Measurements from ENCODE around the gene CCSAP. TPM values are rescaled to one million over a fixed set of nuclear protein-coding genes. Genes with fewer than 3 reads are reported as not detected.

Gene CCSAP
- total RNA-seq, 1 donor from 2014 or later = 8.0 TPM

- H3K27me3 ChIP-seq (ENCODE audit: insufficient read depth, low read length) = no peaks in the 10 kb centered on the region
- H3K4me2 ChIP-seq (ENCODE audit: low read length) = no peak overlapping the region
- no peak overlapping the region for H3K27ac ChIP-seq (ENCODE audit: low read depth, low read length)
- DNase-seq (ENCODE audit: low read depth) (no peak), FAIRE-seq (no peak)
- H3K9ac ChIP-seq (ENCODE audit: low read length) = no peak overlapping the region
- no peaks in the 10 kb centered on the region for H3K9me3 ChIP-seq (ENCODE audit: insufficient read depth, low read depth, low read length)
- TF ChIP-seq CTCF (IDR thresholded peaks at IDR 0.05; ENCODE audit: insufficient read depth, low read depth, low read length) = no peak
- no peak for TF ChIP-seq EZH2 (IDR thresholded peaks at IDR 0.05; ENCODE audit: insufficient read depth, low read length)
- Mint-ChIP-seq H3K27me3 (ENCODE audit: low read depth, unreplicated experiment) (no peaks in the 10 kb centered on the region), H3K9me3 (ENCODE audit: unreplicated experiment) (no peaks in the 10 kb centered on the region), H3K4me3 (ENCODE audit: unreplicated experiment) (no peak overlapping the region), H3K4me1 (ENCODE audit: low read depth, unreplicated experiment) (peaks cover 11% of the 10 kb centered on the region), H3K36me3 (ENCODE audit: low read depth, unreplicated experiment) (peaks cover 28% of the 10 kb centered on the region), H3K27ac (ENCODE audit: unreplicated experiment) (no peak overlapping the region)
- no peaks in the 10 kb centered on the region for H3K79me2 ChIP-seq (ENCODE audit: insufficient read depth, low read length)
- no peaks in the 10 kb centered on the region for H3K4me1 ChIP-seq (ENCODE audit: insufficient read depth, low read length)
- peaks cover 19% of the 10 kb centered on the region for H3K36me3 ChIP-seq (ENCODE audit: insufficient read depth, low read length)
- no peak overlapping the region for H3K4me3 ChIP-seq (ENCODE audit: insufficient read depth, low read depth, low read length)
- H2AFZ ChIP-seq (ENCODE audit: low read depth, low read length) = no peak overlapping the region
- peaks cover 3% of the 10 kb centered on the region for H4K20me1 ChIP-seq (ENCODE audit: insufficient read depth, low read length)
Observed at GRCh38 chr1:229323885-229324553, 18.8 kb downstream of the CCSAP start.

DNA sequence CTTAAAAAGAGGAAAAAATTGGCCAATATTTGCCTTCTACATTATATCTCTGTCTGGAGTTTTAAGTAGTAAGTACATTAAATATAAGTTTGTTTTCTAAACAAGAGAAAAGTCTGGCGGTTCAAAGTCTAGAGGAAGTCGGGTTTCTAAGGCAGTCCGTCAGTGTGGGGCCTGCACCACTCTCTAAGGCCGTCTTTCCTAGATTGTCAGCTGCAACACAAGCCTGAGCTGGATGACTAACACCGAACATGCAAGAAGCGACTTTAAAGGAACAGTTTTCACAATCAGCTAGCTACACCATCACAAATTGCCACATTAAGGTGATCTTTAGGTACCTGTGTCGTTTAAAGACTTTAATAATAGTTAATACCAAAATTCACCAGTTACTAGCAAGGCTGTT is 19.6 kb downstream of the CCSAP start:
- H3K4me3 Mint-ChIP-seq (ENCODE audit: unreplicated experiment) = no peak overlapping the region
- H3K4me1 ChIP-seq (ENCODE audit: insufficient read depth, low read length) = peaks cover 1% of the 10 kb centered on the region
- H4K20me1 ChIP-seq (ENCODE audit: insufficient read depth, low read length) = peaks cover 3% of the 10 kb centered on the region
- H3K27ac Mint-ChIP-seq (ENCODE audit: unreplicated experiment) = peak overlapping the region; percentile 88
- peaks cover 9% of the 10 kb centered on the region for H3K4me1 Mint-ChIP-seq (ENCODE audit: low read depth, unreplicated experiment)
- no peak overlapping the region for H3K9ac ChIP-seq (ENCODE audit: low read length)
- FAIRE-seq (no peak), DNase-seq (ENCODE audit: low read depth) (no peak)
- H3K9me3 Mint-ChIP-seq (ENCODE audit: unreplicated experiment) = no peaks in the 10 kb centered on the region
- H3K27ac ChIP-seq (ENCODE audit: low read depth, low read length) = no peak overlapping the region
- H2AFZ ChIP-seq (ENCODE audit: low read depth, low read length) = no peak overlapping the region
- no peaks in the 10 kb centered on the region for H3K79me2 ChIP-seq (ENCODE audit: insufficient read depth, low read length)
- TF ChIP-seq EZH2 (IDR thresholded peaks at IDR 0.05; ENCODE audit: insufficient read depth, low read length) = no peak
- no peak for TF ChIP-seq CTCF (IDR thresholded peaks at IDR 0.05; ENCODE audit: insufficient read depth, low read depth, low read length)
- H3K4me2 ChIP-seq (ENCODE audit: low read length) = no peak overlapping the region
- no peaks in the 10 kb centered on the region for H3K27me3 ChIP-seq (ENCODE audit: insufficient read depth, low read length)
- no peak overlapping the region for H3K4me3 ChIP-seq (ENCODE audit: insufficient read depth, low read depth, low read length)
- peaks cover 15% of the 10 kb centered on the region for H3K36me3 ChIP-seq (ENCODE audit: insufficient read depth, low read length)
- H3K9me3 ChIP-seq (ENCODE audit: insufficient read depth, low read depth, low read length) = no peaks in the 10 kb centered on the region
- H3K36me3 Mint-ChIP-seq (ENCODE audit: low read depth, unreplicated experiment) = peaks cover 25% of the 10 kb centered on the region
- H3K27me3 Mint-ChIP-seq (ENCODE audit: low read depth, unreplicated experiment) = no peaks in the 10 kb centered on the region

GRCh38 chr1:229319487-229319886 is 23.4 kb downstream of the CCSAP start:
- peaks cover 12% of the 10 kb centered on the region for H3K4me1 Mint-ChIP-seq (ENCODE audit: low read depth, unreplicated experiment)
- no peaks in the 10 kb centered on the region for H3K79me2 ChIP-seq (ENCODE audit: insufficient read depth, low read length)
- FAIRE-seq (no peak), DNase-seq (ENCODE audit: low read depth) (no peak)
- no peaks in the 10 kb centered on the region for H3K9me3 Mint-ChIP-seq (ENCODE audit: unreplicated experiment)
- no peaks in the 10 kb centered on the region for H3K27me3 Mint-ChIP-seq (ENCODE audit: low read depth, unreplicated experiment)
- H3K4me3 Mint-ChIP-seq (ENCODE audit: unreplicated experiment) = no peak overlapping the region
- H3K36me3 Mint-ChIP-seq (ENCODE audit: low read depth, unreplicated experiment) = peaks cover 2% of the 10 kb centered on the region
- H2AFZ ChIP-seq (ENCODE audit: low read depth, low read length) = no peak overlapping the region
- H3K9ac ChIP-seq (ENCODE audit: low read length) = no peak overlapping the region
- no peaks in the 10 kb centered on the region for H3K9me3 ChIP-seq (ENCODE audit: insufficient read depth, low read depth, low read length)
- H3K4me2 ChIP-seq (ENCODE audit: low read length) = no peak overlapping the region
- no peak overlapping the region for H3K4me3 ChIP-seq (ENCODE audit: insufficient read depth, low read depth, low read length)
- TF ChIP-seq EZH2 (IDR thresholded peaks at IDR 0.05; ENCODE audit: insufficient read depth, low read length) (no peak), CTCF (IDR thresholded peaks at IDR 0.05; ENCODE audit: insufficient read depth, low read depth, low read length) (no peak)
- no peak overlapping the region for H3K27ac Mint-ChIP-seq (ENCODE audit: unreplicated experiment)
- no peak overlapping the region for H3K27ac ChIP-seq (ENCODE audit: low read depth, low read length)
- H3K4me1 ChIP-seq (ENCODE audit: insufficient read depth, low read length) = peaks cover 6% of the 10 kb centered on the region
- H4K20me1 ChIP-seq (ENCODE audit: insufficient read depth, low read length) = no peaks in the 10 kb centered on the region
- H3K27me3 ChIP-seq (ENCODE audit: insufficient read depth, low read length) = no peaks in the 10 kb centered on the region
- H3K36me3 ChIP-seq (ENCODE audit: insufficient read depth, low read length) = peaks cover 15% of the 10 kb centered on the region

Measured in astrocyte (in vitro differentiated cells and primary cell).